Stomach (tissue), 9 donors: ENCODE results near the gene MPV17L2. TPM values are rescaled to one million over a fixed set of nuclear protein-coding genes. Genes with fewer than 3 reads are reported as not detected.

Experiments
- DNase-seq, 2 donors: peaks; one replicate each; pipeline versions ENCODE4 v3.0.0 to v3.0.0-alpha.2; 2013 to 2019
- H3K27ac ChIP-seq, 5 donors: fragments of 200-600 bp in 4 of 5; sonication (generic) in 4 of 5; one replicate each; pipeline ENCODE4 v1.5.1; 2013 to 2019; ENCODE audit warnings: mild to moderate bottlenecking in 1 of 5, moderate library complexity in 1 of 5
- H3K27me3 ChIP-seq, 3 donors: fragments of 200-600 bp; sonication (generic); one replicate each; pipeline ENCODE4 v1.5.1; 2017 to 2019; ENCODE audit warnings: mixed run types in 1 of 3
- H3K36me3 ChIP-seq, 4 donors: fragments of 200-600 bp; sonication (generic); 1 replicate in 3 of 4; 2 replicates in 1 of 4; pipeline ENCODE4 v1.5.1; 2016 to 2019
- H3K4me1 ChIP-seq, 4 donors: fragments of 200-600 bp; sonication (generic); one replicate each; pipeline ENCODE4 v1.5.1; 2016 to 2019
- H3K4me3 ChIP-seq, 4 donors: fragments of 200-600 bp; sonication (generic) in 3 of 4; one replicate each; pipeline ENCODE4 v1.5.1; 2016 to 2019; ENCODE audit warnings: mild to moderate bottlenecking in 1 of 4
- H3K9me3 ChIP-seq, 4 donors: fragments of 200-600 bp; sonication (generic); one replicate each; pipeline ENCODE4 v1.5.1; 2016 to 2019
- EP300 ChIP-seq: sonication (generic); formaldehyde crosslinking; IDR thresholded peaks from one replicate; pipeline ENCODE4 v1.6.1; 2017; ENCODE audit warnings: antibody characterized with exemption
- POLR2A ChIP-seq, 4 donors: fragments of 450-650 bp; IDR thresholded peaks; one replicate each; pipeline ENCODE4 v1.6.1; 2016; ENCODE audit warnings: antibody characterized with exemption in 4 of 4, control low read depth in 2 of 4, mild to moderate bottlenecking in 1 of 4, moderate library complexity in 1 of 4
- POLR2AphosphoS5 ChIP-seq, 3 donors: sonication (generic); formaldehyde crosslinking; IDR thresholded peaks; one replicate each; pipeline ENCODE4 v1.6.1; 2016; ENCODE audit warnings: antibody characterized with exemption in 3 of 3
- WGBS, 5 donors: extraction: QIAGEN DNeasy Blood & Tissue Kit in 3 of 5; methylation state at CpG; one replicate each; pipeline versions ENCODE4 v1.1.5 to v1.1.7; 2013 to 2018; 5-methylcytosine and 5-hydroxymethylcytosine counted together
- intact Hi-C: fragments of 100-400 bp; cut with DNase I; formaldehyde crosslinking; loops from one replicate; pipeline ENCODE4 v1.15.1; 2023; ENCODE audit warnings: low total_unique reads
- polyA plus RNA-seq, 3 donors: library from polyadenylated mRNA; stranded (reverse); fragments of 200-250 nt; gene quantifications; one replicate each; pipeline ENCODE4 v1.2.3, GENCODE V29; 2013
- total RNA-seq, 5 donors: library from RNA; depleted of rRNA; stranded (reverse); fragments of >200 nt; gene quantifications; one replicate each; pipeline versions ENCODE4 v1.1.0 to v1.2.3, GENCODE V29; 2014 to 2016
- TF ChIP-seq, protein P1 (sequence below), 7 experiments: fragments of 450-650 bp in 4 of 7; fragments of 200-600 bp in 3 of 7; sonication (generic) in 3 of 7; IDR thresholded peaks; one replicate each; pipeline ENCODE4 v1.5.1; 2016 to 2019; ENCODE audit warnings: antibody characterized with exemption in 7 of 7, control low read depth in 2 of 7, mild to moderate bottlenecking in 1 of 7
- donor health status: healthy with polysubstance abuse.
- donor health status: Bipolar disorder and iron deficiency.
- donor health status: healthy.

MPV17L2 gene
- total and polyA plus RNA-seq, 8 donors, result 5.9 to 200 (median 13.2) TPM

- no peak overlapping the region for H3K27ac ChIP-seq
- WGBS, 5 donors, result 16 to 30% (median 22%) methylated on average over 3 to 4 of the region's 4 CpGs
- H3K27me3 ChIP-seq, result peaks cover 14 to 95% (median 51%) of the 10 kb centered on the region in 3 donors
Observed at GRCh38 chr19:18231775-18232174, 38.8 kb downstream of the MPV17L2 start.

GRCh38 chr19:18232540-18233223 lies 39.7 kb downstream of the MPV17L2 start:
- H3K27me3 ChIP-seq, result peaks cover 14 to 93% (median 43%) of the 10 kb centered on the region in 3 donors
- intact Hi-C loops, result no loop called here
- no peak overlapping the region for H3K4me3 ChIP-seq
- TF ChIP-seq EP300, result no peak
- TF ChIP-seq, protein P1, sequence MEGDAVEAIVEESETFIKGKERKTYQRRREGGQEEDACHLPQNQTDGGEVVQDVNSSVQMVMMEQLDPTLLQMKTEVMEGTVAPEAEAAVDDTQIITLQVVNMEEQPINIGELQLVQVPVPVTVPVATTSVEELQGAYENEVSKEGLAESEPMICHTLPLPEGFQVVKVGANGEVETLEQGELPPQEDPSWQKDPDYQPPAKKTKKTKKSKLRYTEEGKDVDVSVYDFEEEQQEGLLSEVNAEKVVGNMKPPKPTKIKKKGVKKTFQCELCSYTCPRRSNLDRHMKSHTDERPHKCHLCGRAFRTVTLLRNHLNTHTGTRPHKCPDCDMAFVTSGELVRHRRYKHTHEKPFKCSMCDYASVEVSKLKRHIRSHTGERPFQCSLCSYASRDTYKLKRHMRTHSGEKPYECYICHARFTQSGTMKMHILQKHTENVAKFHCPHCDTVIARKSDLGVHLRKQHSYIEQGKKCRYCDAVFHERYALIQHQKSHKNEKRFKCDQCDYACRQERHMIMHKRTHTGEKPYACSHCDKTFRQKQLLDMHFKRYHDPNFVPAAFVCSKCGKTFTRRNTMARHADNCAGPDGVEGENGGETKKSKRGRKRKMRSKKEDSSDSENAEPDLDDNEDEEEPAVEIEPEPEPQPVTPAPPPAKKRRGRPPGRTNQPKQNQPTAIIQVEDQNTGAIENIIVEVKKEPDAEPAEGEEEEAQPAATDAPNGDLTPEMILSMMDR (IDR thresholded peaks at IDR 0.05), result no peak
- no peak for TF ChIP-seq POLR2AphosphoS5 (IDR thresholded peaks at IDR 0.05)
- no peak for TF ChIP-seq POLR2A (IDR thresholded peaks at IDR 0.05)
- 4 to 9% (median 5%) methylated on average over 16 to 46 of the region's 46 CpGs for WGBS, 5 donors
- H3K27ac ChIP-seq, result no peak overlapping the region
- DNase-seq, result peak in 1 of 2 donors; percentile 59
- H3K4me1 ChIP-seq, result peaks cover 0 to 12% (median 2%) of the 10 kb centered on the region in 4 donors
- H3K36me3 ChIP-seq, result no peaks in the 10 kb centered on the region
- peaks cover 4 to 13% (median 13%) of the 10 kb centered on the region in 4 donors for H3K9me3 ChIP-seq

More at GRCh38 chr19:18231775-18232174, 38.8 kb downstream of the MPV17L2 start:
- no peak for DNase-seq
- intact Hi-C loops, result no loop called here
- Histone ChIP-seq H3K9me3 (peaks cover 4 to 13% (median 13%) of the 10 kb centered on the region in 4 donors), H3K4me3 (no peak overlapping the region), H3K36me3 (no peaks in the 10 kb centered on the region), H3K4me1 (peaks cover 0 to 12% (median 2%) of the 10 kb centered on the region in 4 donors)
- no peak for TF ChIP-seq POLR2A (IDR thresholded peaks at IDR 0.05)
- TF ChIP-seq, protein P1 (IDR thresholded peaks at IDR 0.05), result no peak
- no peak for TF ChIP-seq POLR2AphosphoS5 (IDR thresholded peaks at IDR 0.05)
- no peak for TF ChIP-seq EP300

DNA sequence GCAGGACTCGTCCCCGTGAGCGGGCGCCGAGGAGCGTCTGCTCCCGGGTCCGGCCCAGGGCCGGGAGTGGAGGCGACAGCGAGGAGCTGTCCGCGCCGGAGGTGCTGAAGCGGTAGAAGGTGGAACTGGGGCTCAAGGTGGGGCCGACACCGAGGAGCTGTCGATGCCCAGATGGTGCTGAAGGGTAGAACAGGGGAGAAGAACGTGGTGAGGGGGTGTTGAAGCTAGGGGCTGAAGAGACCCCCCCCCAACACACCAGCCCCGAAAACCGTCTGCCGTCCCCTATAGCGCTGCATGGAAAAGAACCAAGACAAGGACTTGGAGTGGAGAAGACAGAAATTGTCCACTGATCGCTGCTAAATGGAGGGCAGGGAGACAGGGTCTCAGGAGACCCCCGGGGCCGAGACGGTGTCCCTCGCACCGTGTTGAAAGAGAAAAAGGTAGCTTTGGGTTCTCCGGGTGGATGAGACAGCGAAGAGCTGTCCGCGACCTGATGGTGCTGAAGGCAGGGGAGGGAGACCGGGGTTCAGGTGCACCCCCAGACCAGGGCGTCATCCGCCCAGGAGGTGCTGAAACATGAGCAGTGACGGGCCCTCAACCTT lies 40.3 kb downstream of the MPV17L2 start:
- H3K4me1 ChIP-seq, result peaks cover 0 to 12% (median 2%) of the 10 kb centered on the region in 4 donors
- peaks cover 14 to 88% (median 43%) of the 10 kb centered on the region in 3 donors for H3K27me3 ChIP-seq
- TF ChIP-seq, protein P1 (IDR thresholded peaks at IDR 0.05), result no peak
- TF ChIP-seq POLR2AphosphoS5 (IDR thresholded peaks at IDR 0.05) (no peak), EP300 (no peak), POLR2A (IDR thresholded peaks at IDR 0.05) (no peak)
- no peaks in the 10 kb centered on the region for H3K36me3 ChIP-seq
- 18 to 22% (median 20%) methylated on average over 36 to 37 of the region's 37 CpGs for WGBS, 5 donors
- no peak overlapping the region for H3K27ac ChIP-seq
- peak; percentile 45 to 86 for DNase-seq
- intact Hi-C loops, result no loop called here
- H3K4me3 ChIP-seq, result no peak overlapping the region
- peaks cover 4 to 13% (median 13%) of the 10 kb centered on the region in 4 donors for H3K9me3 ChIP-seq

DNA sequence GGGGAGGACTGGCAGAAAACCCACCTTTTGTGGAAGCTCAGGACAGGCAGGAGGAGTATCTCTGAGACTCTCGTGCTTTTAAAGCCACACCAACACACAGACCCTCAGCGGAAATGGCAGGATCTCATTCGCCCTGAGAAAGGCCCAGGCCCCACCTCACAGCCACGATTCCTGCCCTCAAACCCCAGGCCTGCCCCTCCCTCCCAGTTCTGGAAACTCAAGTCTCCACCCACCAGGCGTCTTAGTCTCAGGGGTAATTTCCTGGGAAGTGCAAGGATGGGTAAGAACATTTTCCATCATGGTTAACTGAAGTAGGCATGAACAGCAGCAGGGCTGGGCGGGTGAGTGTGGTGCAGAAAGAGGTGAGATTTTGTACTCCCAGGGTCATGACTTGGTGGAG lies 41.2 kb downstream of the MPV17L2 start:
- intact Hi-C loops, result no loop called here
- Histone ChIP-seq H3K4me1 (peaks cover 0 to 12% (median 2%) of the 10 kb centered on the region in 4 donors), H3K36me3 (no peaks in the 10 kb centered on the region), H3K9me3 (peaks cover 4 to 13% (median 13%) of the 10 kb centered on the region in 4 donors), H3K27ac (no peak overlapping the region), H3K27me3 (peaks cover 14 to 87% (median 43%) of the 10 kb centered on the region in 3 donors), H3K4me3 (no peak overlapping the region)
- TF ChIP-seq POLR2A (IDR thresholded peaks at IDR 0.05) (no peak), POLR2AphosphoS5 (IDR thresholded peaks at IDR 0.05) (no peak), EP300 (no peak)
- TF ChIP-seq, protein P1 (IDR thresholded peaks at IDR 0.05), result no peak
- whole genome bisulfite sequencing, 5 donors, result 32 to 49% (median 36%) methylated on average over 6 of the region's 6 CpGs
- DNase-seq, result no peak
